Pons (tissue), 1 donor: ENCODE measurements around the gene SPDYE4.

ENCODE experiments used
- DNase-seq: peaks from one replicate; pipeline ENCODE4 v3.0.0-alpha.2; 2016; ENCODE audit warnings: low spot score

Gene SPDYE4

DNA sequence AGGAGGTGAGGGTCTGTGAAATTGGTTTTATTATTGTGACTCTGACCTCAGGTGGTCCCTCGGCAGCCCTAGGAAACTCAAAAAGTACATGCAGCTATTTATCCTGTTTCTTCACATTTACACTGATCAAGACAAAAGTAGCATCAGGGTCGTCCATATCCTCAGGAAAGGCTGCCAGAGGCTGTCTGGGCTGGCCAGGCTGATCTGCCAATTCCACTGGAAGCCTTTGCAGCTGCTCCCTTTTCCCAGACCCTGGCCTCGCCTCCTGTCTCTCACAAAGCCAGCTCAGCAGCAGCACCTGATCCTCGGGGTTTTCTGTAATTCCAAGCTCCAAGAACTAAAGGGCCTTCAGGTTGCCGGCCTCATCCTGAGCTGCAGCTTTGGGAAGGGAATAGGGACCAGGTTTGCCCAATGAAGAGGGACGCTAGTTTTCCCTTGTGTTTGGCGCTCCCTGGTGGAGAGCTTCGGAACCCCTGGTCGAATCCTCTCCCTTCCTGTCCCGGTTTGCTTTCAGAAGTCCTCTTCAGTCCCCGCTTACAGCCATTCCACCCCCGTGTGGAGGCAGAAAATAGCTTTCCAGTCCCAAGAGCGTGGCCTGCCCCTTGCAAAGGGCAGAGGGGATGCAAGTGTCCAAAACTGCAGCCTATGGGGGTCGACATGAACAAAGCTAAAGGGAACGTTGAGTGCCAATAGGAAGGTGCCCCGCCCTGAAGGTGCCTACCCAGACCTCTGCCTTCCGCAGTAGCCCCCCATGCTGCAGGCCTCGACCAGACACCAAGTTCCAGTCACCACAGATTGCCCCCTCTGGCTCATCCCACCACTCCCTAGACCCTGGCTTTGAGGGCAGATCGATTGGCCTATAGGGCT is 27.4 kb upstream of the SPDYE4 start:
- peak; percentile 40 for DNase-seq

DNA sequence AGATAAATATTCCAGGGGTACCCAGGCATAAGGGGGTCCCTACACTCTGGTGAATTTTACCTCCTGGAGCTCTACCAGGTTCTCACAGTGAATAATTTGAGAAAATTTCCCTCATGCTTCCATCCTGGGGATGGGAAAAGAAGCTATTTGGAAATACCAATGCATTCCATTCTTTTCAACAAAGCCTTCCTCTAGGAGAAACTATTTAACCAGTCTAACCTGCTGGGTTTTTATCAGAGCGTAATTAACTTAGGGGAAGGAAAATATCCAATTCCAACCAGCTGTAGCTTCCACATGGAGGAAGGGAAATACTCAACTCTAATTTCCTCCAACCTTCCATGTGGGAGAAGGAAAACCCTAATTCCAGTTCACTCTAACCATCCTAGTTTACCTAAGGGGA is 23.8 kb upstream of the SPDYE4 start:
- DNase-seq = no peak

GRCh38 chr17:8781776-8782175 is 23.4 kb upstream of the SPDYE4 start:
- no peak for DNase-seq

DNA sequence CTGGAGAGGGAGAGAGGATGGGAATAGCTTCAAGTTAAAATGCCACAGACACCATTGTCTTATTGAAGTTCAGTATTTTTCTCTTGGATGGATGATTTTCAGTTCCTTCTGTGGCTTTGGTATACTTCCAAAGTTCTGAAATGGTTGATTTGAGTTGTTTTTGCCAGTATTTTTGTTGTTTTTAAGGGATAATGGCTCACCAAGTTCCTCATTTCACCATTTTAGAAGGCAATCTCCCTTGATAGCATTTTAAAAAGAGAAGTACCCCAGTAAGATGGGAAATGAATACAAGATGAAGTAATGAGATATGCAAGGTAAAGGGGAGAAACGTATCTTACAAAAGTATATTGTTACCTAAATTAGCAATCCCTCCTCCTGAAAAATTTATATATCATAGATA is 18.5 kb upstream of the SPDYE4 start:
- DNase-seq = peak; percentile 51

DNA sequence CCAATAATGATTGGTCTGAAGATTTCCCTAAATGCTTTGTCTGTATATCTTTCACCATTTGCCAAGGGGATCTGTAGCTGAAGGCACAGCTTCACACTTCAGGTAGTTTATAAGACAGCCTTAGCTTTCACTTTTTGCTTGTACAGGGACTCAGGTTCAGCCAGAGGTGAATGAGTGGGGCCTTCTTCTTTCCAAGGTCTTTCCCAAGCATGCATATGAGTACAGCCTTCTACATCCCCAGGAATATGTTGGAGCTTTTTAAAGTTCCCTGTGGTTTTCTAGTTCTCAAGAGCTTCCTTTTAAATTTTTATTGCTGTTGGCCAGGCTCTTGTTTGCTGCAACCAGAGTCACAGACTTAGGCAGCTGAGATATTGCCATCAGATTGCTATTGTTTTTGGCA is 17.9 kb upstream of the SPDYE4 start:
- DNase-seq = no peak

DNA sequence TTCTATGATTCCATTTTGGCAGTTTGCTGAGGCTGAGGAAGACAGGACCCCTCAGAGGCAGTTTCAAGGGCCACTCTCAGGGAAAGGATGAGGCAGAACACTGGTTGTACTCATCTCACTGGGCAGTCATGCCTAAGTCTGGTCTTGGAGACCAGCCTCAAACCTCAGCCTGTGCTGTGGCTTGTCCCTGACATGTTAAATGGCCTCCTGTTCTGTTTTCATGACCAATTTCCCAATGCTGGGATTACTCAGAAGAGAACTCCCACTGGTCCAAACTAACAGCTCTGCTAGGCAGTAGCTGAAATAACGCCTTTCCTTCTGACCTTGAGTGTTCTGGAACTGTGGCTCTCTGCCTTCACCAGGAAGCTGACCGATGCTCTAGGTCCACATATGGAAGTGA is 8.4 kb upstream of the SPDYE4 start:
- DNase-seq = no peak

GRCh38 chr17:8762012-8762411 is 3.7 kb upstream of the SPDYE4 start:
- DNase-seq = no peak

DNA sequence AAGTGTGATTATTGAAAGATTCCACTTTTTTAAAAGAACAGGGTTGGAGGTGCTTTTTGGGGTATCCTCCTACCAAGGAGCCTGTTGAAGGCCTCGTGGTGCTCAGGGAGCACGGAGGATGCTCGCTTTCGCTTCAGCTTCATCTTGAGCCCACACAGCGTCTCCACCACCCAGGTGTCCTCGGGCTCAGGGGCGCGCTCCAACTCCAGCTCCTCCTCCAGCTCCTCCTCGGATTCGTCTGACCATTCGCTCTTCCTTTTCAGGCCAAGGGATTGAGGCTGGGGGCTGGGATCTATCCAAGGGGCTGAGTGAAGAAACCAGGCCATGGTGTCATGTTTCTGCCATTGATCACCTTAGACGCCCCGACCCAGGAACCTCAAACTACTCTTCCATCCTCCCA is 1.2 kb downstream of the SPDYE4 start:
- no peak for DNase-seq

DNA sequence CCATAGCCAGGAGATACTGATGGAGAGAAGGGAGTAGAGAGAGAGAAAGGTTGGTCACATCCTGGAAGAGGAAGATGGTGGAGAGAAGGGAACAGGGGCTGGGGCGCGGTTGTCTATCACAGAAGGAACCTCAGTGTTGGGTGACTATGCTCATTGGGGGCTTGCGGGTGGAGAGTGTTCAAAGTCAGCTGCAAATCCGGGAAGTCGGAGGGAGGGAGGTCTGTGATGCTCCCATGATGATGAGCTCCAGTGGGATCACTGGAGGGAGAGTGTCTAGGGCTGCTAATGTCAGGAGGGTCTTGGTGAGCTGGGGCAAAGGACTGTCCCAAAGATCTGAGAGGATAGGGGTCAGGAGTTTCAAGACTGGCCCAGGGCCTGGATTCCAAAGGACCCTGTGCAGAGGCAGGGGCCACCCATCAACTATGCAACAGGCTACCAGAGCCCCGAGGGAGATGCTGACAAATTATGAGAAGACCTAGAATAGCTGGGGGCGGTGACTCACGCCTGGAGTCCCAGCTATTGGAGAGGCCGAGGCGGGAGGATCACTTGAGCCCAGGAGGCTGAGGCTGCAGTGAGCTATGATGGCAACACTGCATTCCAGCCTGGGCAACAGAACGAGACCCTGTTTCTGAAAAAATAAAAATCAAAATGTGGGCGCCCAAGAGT is 2.6 kb downstream of the SPDYE4 start:
- DNase-seq = no peak

DNA sequence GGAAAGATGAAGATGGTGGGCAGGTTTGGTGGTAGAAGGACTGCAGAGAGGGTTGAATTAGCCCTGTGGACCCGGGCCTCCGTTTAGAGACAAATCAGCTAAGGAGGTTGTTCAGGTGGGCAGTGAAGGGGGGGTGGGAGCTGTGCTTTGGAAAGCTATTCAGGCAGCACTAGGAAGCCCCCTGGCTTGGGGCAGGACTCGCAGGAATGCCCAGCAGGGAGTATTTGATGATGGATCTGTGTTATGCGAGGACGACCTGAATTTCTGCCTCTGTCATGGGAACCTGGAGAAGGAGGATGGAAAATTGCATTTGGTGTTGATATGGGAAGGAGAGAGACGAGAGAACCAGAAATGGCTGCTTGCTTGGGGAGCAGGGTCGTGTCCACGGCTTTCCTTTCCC is 3.5 kb downstream of the SPDYE4 start:
- no peak for DNase-seq

DNA sequence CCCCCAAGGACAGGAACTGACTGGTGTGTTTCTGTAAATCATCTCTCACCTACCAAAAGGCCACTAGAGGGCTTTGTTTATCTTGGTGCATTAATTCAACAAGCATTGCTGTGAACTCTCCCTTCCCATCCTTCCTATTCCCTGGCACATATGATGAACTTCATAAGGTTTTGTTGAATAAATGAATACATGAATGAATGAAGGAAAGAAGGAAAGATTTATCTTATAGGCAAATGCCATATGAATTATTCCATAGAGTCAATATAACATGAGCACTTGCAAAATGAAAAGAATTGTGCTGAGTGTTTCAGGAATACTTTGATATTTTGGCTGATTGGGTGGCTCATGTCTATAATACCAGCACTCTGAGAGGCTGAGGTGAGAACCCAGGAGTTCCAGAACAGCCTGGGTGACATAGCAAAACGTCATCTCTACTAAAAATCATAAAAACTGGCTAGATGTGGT is 4.3 kb downstream of the SPDYE4 start:
- DNase-seq = peak; percentile 4

DNA sequence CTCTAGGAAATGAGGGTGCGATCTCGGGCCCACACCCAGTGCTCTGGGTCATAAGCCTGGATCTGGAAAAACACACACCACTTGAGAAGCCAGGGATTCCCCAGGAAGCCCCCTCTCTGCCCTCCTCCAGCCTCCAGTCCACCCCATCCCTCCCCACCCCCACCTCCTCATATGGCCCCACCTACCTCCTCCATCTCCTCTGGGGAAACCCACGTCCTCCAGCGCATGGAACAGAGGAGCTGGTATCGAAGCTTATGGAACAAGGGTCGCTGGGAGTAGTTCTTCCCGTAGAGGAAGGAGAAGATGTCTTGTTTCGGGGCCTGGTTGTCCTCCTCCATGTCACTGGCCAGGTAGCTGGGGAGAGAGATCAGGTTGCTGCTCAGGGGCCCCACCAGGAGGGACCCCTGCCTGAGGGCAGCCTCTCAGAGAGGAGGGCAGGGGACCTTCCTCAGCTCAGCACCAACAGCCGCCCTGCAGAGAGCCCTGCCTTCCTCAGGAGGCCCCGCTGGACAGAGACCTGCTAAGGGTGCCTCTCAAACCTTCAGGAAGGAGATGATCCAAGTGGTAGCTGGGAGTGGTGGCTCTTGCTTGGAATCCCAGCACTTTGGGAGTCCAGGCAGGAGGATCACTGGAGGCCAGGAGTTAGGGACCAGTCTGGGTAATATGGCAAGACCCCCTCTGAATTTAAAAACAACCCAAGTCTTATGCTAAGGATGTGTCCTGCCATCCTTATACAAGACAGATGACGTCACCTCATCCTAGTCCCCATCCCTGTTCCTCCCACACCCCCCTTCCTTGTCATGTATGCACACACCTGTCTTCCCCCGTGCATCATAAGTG is 5.0 kb downstream of the SPDYE4 start:
- DNase-seq = no peak

GRCh38 chr17:8749616-8750015 is 8.7 kb downstream of the SPDYE4 start:
- DNase-seq = no peak

DNA sequence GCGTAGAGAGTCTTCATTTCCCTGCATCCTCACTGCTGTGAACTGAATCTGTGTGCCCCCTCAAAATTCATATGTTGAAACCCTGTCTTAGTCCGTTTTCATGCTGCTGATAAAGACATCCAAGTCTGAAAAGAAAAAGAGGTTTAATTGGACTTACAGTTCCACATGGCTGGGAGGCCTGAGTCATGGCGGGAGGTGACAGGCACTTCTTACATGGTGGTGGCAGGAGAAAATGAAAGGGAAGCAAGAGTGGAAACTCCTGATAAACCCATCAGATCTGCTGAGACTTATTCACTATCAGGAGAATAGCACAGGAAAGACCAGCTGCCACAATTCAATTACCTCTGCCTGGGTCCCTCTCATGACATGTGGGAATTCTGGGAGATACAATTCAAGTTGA is 10.6 kb downstream of the SPDYE4 start:
- DNase-seq = no peak

DNA sequence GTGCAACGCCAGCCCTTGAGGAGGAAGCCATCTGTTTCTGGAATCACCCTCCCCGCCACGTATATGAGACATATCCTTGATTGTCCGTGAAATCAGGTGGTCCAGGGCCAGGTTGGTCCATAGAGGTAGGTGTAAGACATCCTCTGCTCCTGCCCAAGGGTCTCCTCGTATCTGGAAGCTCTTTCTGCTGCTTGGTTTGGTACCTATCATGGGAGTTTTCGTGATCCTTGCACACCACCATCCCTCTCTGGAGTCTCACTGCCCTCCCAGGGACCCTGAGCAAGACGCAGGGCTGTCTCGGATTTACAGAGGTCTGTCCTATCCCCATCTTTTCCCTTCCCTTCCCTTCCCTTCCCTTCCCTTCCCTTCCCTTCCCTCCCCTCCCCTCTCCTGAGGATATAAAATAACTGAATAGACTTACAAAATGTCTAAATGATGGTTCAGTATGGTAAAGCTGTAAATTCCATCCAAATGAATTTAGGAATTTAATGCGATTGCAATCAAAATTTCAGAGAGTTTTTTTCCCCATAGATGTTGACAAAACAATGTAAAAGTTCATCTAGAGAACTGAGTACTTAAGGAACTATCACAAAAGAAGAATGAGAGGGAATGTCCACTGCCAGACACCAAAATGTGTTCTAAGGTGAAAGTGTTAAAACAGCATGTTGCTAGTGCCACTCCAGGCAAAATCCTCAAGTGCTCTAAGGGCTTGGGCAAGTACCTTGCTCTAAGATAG is 11.7 kb downstream of the SPDYE4 start:
- no peak for DNase-seq

- DNase-seq = peak; percentile 11
Measured at GRCh38 chr17:8745586-8746500, 12.5 kb downstream of the SPDYE4 start.

DNA sequence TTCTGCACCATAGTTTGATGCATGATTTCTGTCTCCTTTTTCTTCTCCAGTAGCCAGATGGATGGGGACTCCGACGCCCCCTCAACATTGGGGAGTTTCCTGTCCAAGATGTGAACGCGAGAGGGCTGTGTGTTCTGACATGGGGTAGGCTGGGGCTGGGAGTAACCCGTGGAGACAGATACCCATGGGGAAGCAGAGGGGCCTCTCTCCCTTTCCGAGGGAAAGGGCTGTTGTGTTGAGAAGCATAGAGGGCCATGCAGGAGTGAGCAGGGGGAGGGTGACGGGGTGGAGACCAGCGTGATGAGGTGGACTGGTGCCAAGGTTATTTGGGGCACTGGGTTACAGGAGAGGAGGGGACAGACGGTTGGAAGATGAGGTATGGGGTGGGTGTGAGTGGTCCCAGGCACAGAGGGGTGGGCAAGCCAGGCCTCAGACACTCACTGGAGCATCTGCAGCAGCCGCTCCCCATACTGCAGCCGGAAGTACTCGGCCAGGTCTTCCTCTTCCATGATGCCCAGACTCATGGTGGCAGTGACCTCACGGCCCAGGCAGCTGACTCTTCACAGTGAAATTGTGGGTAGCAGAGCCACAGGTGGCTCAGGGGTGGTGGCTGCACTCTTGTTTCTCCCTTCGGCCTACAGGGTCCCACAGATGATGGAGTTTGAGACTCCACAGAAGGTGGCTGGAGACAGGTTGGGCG is 14.1 kb downstream of the SPDYE4 start:
- DNase-seq = no peak

GRCh38 chr17:8742819-8743218 is 15.5 kb downstream of the SPDYE4 start:
- DNase-seq = no peak

DNA sequence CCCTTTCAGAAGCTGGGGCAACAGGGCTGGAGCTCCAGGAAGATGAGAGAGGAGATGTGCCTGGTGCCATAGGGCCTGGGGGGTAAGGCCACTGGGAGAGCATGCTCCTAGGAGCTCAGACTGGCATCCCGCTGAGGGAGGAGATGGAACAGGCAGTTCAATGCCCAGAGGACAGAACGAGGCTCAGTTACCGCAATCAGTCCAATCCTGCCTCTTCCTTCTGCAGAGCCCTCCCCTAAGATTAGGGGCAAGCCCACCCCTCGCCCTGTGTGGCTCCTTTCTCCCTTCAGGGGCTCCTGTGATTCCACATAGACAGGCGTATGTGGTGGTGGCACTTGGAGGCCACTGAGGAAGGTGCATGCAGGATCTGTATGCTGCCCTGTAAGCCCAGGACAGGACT is 16.1 kb downstream of the SPDYE4 start:
- DNase-seq = no peak

DNA sequence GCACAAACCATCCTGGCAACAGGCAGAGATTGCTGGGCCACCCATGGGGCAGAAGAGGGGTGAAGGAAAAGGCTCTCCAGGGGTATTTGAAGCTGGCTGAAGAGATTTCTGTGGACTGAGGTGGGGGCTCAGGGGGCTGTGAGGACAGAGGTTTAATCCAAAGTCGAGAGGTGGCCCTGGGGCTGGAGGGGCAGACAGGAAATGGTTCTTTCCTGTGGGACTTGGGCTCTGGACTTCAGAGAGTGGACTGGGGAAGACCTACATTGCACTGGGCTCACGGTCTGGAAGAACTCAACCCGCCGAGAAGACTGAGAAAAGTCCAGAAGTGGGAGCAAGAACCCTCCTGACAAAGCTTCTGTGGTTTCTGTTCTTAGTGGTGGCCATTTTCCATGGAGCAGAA is 16.6 kb downstream of the SPDYE4 start:
- no peak for DNase-seq
